Osteoblast (primary cell): ENCODE results near the gene GGACT. TPM values are rescaled to one million over a fixed set of nuclear protein-coding genes. Genes with fewer than 3 reads are reported as not detected.

Experiments
- DNase-seq: peaks from one replicate; pipeline ENCODE4 v3.0.0; 2011; ENCODE audit warnings: low spot score, mixed read lengths; ENCODE audit not compliant: insufficient read length; ENCODE audit errors: missing footprints
- H2AFZ ChIP-seq: 2 replicates; pipeline ENCODE4 v1.6.0; 2011; ENCODE audit warnings: mild to moderate bottlenecking, low read length
- H3K27ac ChIP-seq: 2 replicates; pipeline ENCODE4 v1.5.1; 2011; ENCODE audit warnings: mild to moderate bottlenecking, low read depth, low read length, moderate library complexity
- H3K27me3 ChIP-seq: 2 replicates; pipeline ENCODE4 v1.6.0; 2012; ENCODE audit warnings: mild to moderate bottlenecking, control low read depth, inconsistent platforms, low read length, moderate library complexity; ENCODE audit not compliant: insufficient read depth
- H3K36me3 ChIP-seq: 2 replicates; pipeline ENCODE4 v1.5.1; 2011; ENCODE audit warnings: mild to moderate bottlenecking, low read length, control low read depth, moderate library complexity; ENCODE audit not compliant: insufficient read depth
- H3K4me1 ChIP-seq: 2 replicates; pipeline ENCODE4 v1.5.1; 2011; ENCODE audit warnings: mild to moderate bottlenecking, low read length, control low read depth, moderate library complexity; ENCODE audit not compliant: insufficient read depth
- H3K4me2 ChIP-seq: 2 replicates; pipeline ENCODE4 v1.6.0; 2011; ENCODE audit warnings: mild to moderate bottlenecking, low read length; ENCODE audit not compliant: insufficient read depth
- H3K4me3 ChIP-seq: fragments of 200-600 bp; sonication (generic); 3 replicates; pipeline ENCODE4 v1.5.1; 2012; ENCODE audit warnings: mild to moderate bottlenecking, low read length, inconsistent platforms; ENCODE audit not compliant: insufficient read depth
- H3K79me2 ChIP-seq: 2 replicates; pipeline ENCODE4 v1.6.0; 2012; ENCODE audit warnings: mild to moderate bottlenecking, low read length, control low read depth, inconsistent platforms; ENCODE audit not compliant: insufficient read depth
- H3K9me3 ChIP-seq: 2 replicates; pipeline ENCODE4 v1.5.1; 2011; ENCODE audit warnings: low read depth, low read length, control low read depth
- H4K20me1 ChIP-seq: 2 replicates; pipeline ENCODE4 v1.6.0; 2012; ENCODE audit warnings: mild to moderate bottlenecking, low read length, control low read depth; ENCODE audit not compliant: insufficient read depth
- total RNA-seq: library from RNA; depleted of rRNA; stranded (reverse); fragments of >200 nt; gene quantifications from 2 replicates; pipeline ENCODE4 v1.2.3, GENCODE V29; 2012
- TF ChIP-seq, protein P1 (sequence below): IDR thresholded peaks from 2 replicates; pipeline ENCODE4 v1.5.1; 2011; ENCODE audit warnings: mild to moderate bottlenecking, low read depth, low read length, moderate library complexity; ENCODE audit errors: extremely low read depth

GGACT gene
- total RNA-seq, 1 donor, result 7.6 TPM

GRCh38 chr13:100608489-100608888, 19.9 kb upstream of the GGACT start:
- no peak for DNase-seq
- no peak overlapping the region for H2AFZ ChIP-seq
- no peaks in the 10 kb centered on the region for H3K9me3 ChIP-seq
- no peak overlapping the region for H3K4me3 ChIP-seq
- H3K27ac ChIP-seq, result no peak overlapping the region
- no peaks in the 10 kb centered on the region for H3K4me1 ChIP-seq
- no peaks in the 10 kb centered on the region for H4K20me1 ChIP-seq
- H3K27me3 ChIP-seq, result no peaks in the 10 kb centered on the region
- H3K4me2 ChIP-seq, result no peak overlapping the region
- H3K36me3 ChIP-seq, result no peaks in the 10 kb centered on the region
- TF ChIP-seq, protein P1, sequence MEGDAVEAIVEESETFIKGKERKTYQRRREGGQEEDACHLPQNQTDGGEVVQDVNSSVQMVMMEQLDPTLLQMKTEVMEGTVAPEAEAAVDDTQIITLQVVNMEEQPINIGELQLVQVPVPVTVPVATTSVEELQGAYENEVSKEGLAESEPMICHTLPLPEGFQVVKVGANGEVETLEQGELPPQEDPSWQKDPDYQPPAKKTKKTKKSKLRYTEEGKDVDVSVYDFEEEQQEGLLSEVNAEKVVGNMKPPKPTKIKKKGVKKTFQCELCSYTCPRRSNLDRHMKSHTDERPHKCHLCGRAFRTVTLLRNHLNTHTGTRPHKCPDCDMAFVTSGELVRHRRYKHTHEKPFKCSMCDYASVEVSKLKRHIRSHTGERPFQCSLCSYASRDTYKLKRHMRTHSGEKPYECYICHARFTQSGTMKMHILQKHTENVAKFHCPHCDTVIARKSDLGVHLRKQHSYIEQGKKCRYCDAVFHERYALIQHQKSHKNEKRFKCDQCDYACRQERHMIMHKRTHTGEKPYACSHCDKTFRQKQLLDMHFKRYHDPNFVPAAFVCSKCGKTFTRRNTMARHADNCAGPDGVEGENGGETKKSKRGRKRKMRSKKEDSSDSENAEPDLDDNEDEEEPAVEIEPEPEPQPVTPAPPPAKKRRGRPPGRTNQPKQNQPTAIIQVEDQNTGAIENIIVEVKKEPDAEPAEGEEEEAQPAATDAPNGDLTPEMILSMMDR, result no peak
- H3K79me2 ChIP-seq, result no peaks in the 10 kb centered on the region

- TF ChIP-seq, protein P1, result no peak
- no peak for DNase-seq
- no peak overlapping the region for H3K27ac ChIP-seq
- no peaks in the 10 kb centered on the region for H4K20me1 ChIP-seq
- H3K36me3 ChIP-seq, result no peaks in the 10 kb centered on the region
- no peaks in the 10 kb centered on the region for H3K4me1 ChIP-seq
- no peak overlapping the region for H3K4me3 ChIP-seq
- no peaks in the 10 kb centered on the region for H3K27me3 ChIP-seq
- H2AFZ ChIP-seq, result no peak overlapping the region
- no peaks in the 10 kb centered on the region for H3K79me2 ChIP-seq
- no peaks in the 10 kb centered on the region for H3K9me3 ChIP-seq
- no peak overlapping the region for H3K4me2 ChIP-seq
Measured at GRCh38 chr13:100604918-100605710, 16.5 kb upstream of the GGACT start.

GRCh38 chr13:100602493-100603111, 14.0 kb upstream of the GGACT start:
- H3K79me2 ChIP-seq, result no peaks in the 10 kb centered on the region
- no peak for DNase-seq
- no peak overlapping the region for H3K4me3 ChIP-seq
- H4K20me1 ChIP-seq, result no peaks in the 10 kb centered on the region
- no peaks in the 10 kb centered on the region for H3K9me3 ChIP-seq
- no peak overlapping the region for H3K27ac ChIP-seq
- H3K36me3 ChIP-seq, result no peaks in the 10 kb centered on the region
- H2AFZ ChIP-seq, result no peak overlapping the region
- H3K4me1 ChIP-seq, result no peaks in the 10 kb centered on the region
- no peaks in the 10 kb centered on the region for H3K27me3 ChIP-seq
- H3K4me2 ChIP-seq, result no peak overlapping the region
- TF ChIP-seq, protein P1, result no peak

GRCh38 chr13:100601716-100602115, 13.1 kb upstream of the GGACT start:
- Histone ChIP-seq H4K20me1 (no peaks in the 10 kb centered on the region), H3K9me3 (peaks cover 2% of the 10 kb centered on the region), H3K4me3 (no peak overlapping the region), H3K4me1 (no peaks in the 10 kb centered on the region), H3K27ac (no peak overlapping the region), H3K79me2 (no peaks in the 10 kb centered on the region), H3K27me3 (no peaks in the 10 kb centered on the region), H3K4me2 (no peak overlapping the region), H3K36me3 (no peaks in the 10 kb centered on the region), H2AFZ (no peak overlapping the region)
- TF ChIP-seq, protein P1, result no peak
- no peak for DNase-seq
